Glomerular visceral epithelial cell (primary cell): ENCODE results near the gene PCDH7.

Experiments used
- DNase-seq: peaks from one replicate; pipeline ENCODE4 v3.0.0-alpha.2; 2016; ENCODE audit errors: extremely low spot score

The PCDH7 gene, protein sequence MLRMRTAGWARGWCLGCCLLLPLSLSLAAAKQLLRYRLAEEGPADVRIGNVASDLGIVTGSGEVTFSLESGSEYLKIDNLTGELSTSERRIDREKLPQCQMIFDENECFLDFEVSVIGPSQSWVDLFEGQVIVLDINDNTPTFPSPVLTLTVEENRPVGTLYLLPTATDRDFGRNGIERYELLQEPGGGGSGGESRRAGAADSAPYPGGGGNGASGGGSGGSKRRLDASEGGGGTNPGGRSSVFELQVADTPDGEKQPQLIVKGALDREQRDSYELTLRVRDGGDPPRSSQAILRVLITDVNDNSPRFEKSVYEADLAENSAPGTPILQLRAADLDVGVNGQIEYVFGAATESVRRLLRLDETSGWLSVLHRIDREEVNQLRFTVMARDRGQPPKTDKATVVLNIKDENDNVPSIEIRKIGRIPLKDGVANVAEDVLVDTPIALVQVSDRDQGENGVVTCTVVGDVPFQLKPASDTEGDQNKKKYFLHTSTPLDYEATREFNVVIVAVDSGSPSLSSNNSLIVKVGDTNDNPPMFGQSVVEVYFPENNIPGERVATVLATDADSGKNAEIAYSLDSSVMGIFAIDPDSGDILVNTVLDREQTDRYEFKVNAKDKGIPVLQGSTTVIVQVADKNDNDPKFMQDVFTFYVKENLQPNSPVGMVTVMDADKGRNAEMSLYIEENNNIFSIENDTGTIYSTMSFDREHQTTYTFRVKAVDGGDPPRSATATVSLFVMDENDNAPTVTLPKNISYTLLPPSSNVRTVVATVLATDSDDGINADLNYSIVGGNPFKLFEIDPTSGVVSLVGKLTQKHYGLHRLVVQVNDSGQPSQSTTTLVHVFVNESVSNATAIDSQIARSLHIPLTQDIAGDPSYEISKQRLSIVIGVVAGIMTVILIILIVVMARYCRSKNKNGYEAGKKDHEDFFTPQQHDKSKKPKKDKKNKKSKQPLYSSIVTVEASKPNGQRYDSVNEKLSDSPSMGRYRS (N-terminal part only)

GRCh38 chr4:30720021-30720660 is at the start of gene PCDH7:
Gene PCDH7, plus strand, starts transcription at chr4:30720369. Its CDS starts 1,054 bp downstream, at chr4:30721423.
- DNase-seq = peak; percentile 57

DNA sequence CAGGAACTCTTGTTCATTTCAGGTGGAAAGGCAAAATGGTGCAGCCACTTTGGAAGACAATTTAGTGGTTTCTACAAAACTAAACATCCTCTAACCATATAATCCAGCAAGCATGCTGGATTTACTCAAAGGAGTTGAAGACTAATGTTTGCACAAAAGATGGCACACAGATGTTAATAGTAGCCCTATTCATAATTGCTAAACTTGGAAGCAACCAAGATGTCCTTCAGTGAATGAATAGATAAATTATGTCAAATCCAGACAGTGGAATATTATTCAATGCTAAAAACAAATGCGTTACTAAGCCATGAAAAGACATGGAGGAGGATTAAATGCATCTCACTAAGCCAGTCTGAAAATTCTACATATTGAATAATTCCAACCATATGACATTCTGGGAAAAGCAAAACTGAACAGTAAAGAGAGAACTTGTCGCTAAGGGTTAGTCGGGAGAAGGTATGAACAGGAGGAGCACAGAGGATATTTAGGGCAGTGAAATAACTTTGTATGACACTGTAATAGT is 48.2 kb upstream of the PCDH7 start:
- DNase-seq = no peak

- no peak for DNase-seq
Observed at GRCh38 chr4:30696191-30696590, 24.0 kb upstream of the PCDH7 start.

- peak; percentile 68 for DNase-seq
Observed at GRCh38 chr4:30714408-30715031, 5.6 kb upstream of the PCDH7 start.

GRCh38 chr4:30716158-30716557 is 4.0 kb upstream of the PCDH7 start:
- DNase-seq = peak; percentile 25

- peak; percentile 47 for DNase-seq
Observed at GRCh38 chr4:30716681-30717207, 3.4 kb upstream of the PCDH7 start.

GRCh38 chr4:30717208-30718020 is 2.8 kb upstream of the PCDH7 start:
- peak; percentile 73 for DNase-seq

GRCh38 chr4:30718021-30718542 is 2.1 kb upstream of the PCDH7 start:
- DNase-seq = peak; percentile 55

- peak; percentile 9 for DNase-seq
Observed at GRCh38 chr4:30718641-30719453, 1.3 kb upstream of the PCDH7 start.

GRCh38 chr4:30719454-30720020 is 632 bp upstream of the PCDH7 start:
- DNase-seq = peak; percentile 65

DNA sequence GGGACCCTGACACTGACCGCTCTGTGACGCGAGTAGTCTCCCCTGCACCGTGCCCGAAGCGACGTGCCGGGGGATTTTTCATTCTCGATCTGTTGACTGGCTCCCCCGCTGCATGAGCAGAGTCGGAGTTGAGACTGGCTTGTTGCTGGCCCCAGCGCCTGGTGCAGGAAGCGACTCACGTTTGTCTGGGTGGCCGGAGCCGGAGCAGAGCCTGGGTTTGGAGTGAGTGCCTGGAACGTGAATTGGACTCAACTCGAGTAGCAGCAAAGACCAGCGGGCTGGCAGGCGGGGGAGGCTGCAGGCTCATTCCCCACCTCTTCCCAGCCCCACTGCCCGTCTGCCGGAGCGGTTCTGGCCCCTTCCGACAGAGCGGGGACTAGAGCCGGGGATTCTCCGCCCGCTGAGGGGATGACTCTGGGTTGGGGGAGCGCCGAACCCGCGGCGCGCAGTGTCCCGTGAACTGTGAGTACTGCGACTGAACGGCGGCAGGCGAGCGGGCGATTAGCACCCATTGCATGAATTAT is 554 bp downstream of the PCDH7 start:
- no peak for DNase-seq

- DNase-seq = peak; percentile 67
Observed at GRCh38 chr4:30721185-30722091, 1.3 kb downstream of the PCDH7 start.

- no peak for DNase-seq
Observed at GRCh38 chr4:30722092-30722358, 1.9 kb downstream of the PCDH7 start.

GRCh38 chr4:30722359-30723200 is 2.4 kb downstream of the PCDH7 start:
- DNase-seq = no peak

- DNase-seq = no peak
Observed at GRCh38 chr4:30723201-30723955, 3.2 kb downstream of the PCDH7 start.

GRCh38 chr4:30724247-30724646 is 4.1 kb downstream of the PCDH7 start:
- no peak for DNase-seq
